Cardiac muscle cell (in vitro differentiated cells and primary cell): Measurements from ENCODE around the gene MED9. TPM values are rescaled to one million over a fixed set of nuclear protein-coding genes. Genes with fewer than 3 reads are reported as not detected.
"Not testable (repeated sequence)": the region's sequence is repeated elsewhere in the genome, so short reads cannot be mapped to it uniquely, and the experiment has no call there.

Source experiments
- DNase-seq, 2 donors: peaks; one replicate each; pipeline versions ENCODE4 v3.0.0 to v3.0.0-alpha.2; 2010 to 2017; ENCODE audit warnings: low read depth in 1 of 2, low spot score in 1 of 2
- H3K27ac ChIP-seq: fragments of 200-600 bp; sonication (generic); 2 replicates; pipeline ENCODE4 v1.5.1; 2016
- H3K27me3 ChIP-seq: fragments of 200-600 bp; sonication (generic); 2 replicates; pipeline ENCODE4 v1.6.0; 2016; ENCODE audit warnings: control low read depth
- H3K36me3 ChIP-seq: fragments of 200-600 bp; sonication (generic); 2 replicates; pipeline ENCODE4 v1.5.1; 2016; ENCODE audit warnings: control low read depth
- H3K4me1 ChIP-seq: fragments of 200-600 bp; sonication (generic); 2 replicates; pipeline ENCODE4 v1.8.1; 2017; ENCODE audit warnings: low read depth, mild to moderate bottlenecking, mixed run types
- H3K4me3 ChIP-seq: fragments of 200-600 bp; sonication (generic); 2 replicates; pipeline ENCODE4 v1.5.1; 2016; ENCODE audit warnings: mild to moderate bottlenecking
- H3K9me3 ChIP-seq: fragments of 200-600 bp; sonication (generic); 2 replicates; pipeline ENCODE4 v1.5.1; 2017; ENCODE audit warnings: low read depth, mild to moderate bottlenecking, control low read depth
- CTCF ChIP-seq: IDR thresholded peaks from 2 replicates; pipeline ENCODE4 v1.5.1; 2012; ENCODE audit warnings: low read depth, mild to moderate bottlenecking, low read length
- polyA plus RNA-seq: library from polyadenylated mRNA; unstranded; fragments of >200 nt; fragmentation: Nextera tagmentation; extraction: Ambion mirVana; gene quantifications from 2 replicates; pipeline ENCODE4 v1.2.1, GENCODE V29; 2016
- total RNA-seq: library from RNA; depleted of rRNA; stranded (reverse); fragments of >200 nt; gene quantifications from 2 replicates; pipeline ENCODE4 v1.2.3, GENCODE V29; 2016

MED9 gene
- total and polyA plus RNA-seq, 2 experiments from 2014 or later: 27.9 to 38.2 TPM

DNA sequence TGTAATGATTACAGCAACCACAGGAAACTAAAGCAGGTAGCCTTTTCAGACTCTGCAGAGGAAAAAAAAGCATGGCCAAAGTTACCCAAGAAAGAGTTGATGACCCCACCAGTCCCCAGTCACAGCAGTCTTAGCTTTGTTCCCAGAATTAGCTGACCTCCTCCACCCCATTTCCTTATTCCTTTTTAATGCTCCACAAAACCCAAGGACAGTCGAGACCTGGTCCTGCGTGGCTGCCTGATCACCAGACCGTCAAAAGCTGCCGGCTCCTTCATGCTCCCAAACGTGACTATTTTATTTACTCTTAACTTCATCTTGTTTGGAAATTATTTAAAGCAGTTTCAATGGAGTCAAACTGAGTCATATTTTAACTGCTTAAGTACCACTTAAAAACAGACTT, 28.7 kb upstream of the MED9 start:
- Histone ChIP-seq H3K4me1 (no peaks in the 10 kb centered on the region), H3K27ac (no peak overlapping the region), H3K9me3 (no peaks in the 10 kb centered on the region), H3K27me3 (no peaks in the 10 kb centered on the region), H3K4me3 (no peak overlapping the region), H3K36me3 (no peaks in the 10 kb centered on the region)
- no peak for TF ChIP-seq CTCF
- DNase-seq: no peak

DNA sequence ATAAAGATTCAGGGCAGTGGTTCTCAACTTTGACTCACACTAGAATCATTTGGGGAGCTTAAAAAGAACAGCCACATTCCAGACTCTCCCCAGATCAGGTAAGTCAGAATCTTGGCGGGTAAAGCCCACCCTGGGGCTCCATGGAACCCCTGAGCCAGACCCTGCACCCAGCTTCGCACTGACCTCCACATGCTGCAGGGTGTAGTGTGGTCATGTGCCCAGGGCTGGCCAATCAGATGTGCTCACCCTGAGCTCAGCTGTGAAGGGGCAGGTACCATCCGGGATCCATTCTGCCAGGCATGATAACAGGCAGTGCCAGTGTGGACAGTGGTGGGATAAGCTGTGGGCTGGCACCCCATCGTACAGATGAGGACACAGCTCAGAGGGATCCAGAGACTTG, 28.1 kb upstream of the MED9 start:
- H3K27ac ChIP-seq: no peak overlapping the region
- TF ChIP-seq CTCF: no peak
- no peak for DNase-seq
- no peaks in the 10 kb centered on the region for H3K27me3 ChIP-seq
- H3K36me3 ChIP-seq: no peaks in the 10 kb centered on the region
- H3K4me1 ChIP-seq: no peaks in the 10 kb centered on the region
- no peak overlapping the region for H3K4me3 ChIP-seq
- no peaks in the 10 kb centered on the region for H3K9me3 ChIP-seq

DNA sequence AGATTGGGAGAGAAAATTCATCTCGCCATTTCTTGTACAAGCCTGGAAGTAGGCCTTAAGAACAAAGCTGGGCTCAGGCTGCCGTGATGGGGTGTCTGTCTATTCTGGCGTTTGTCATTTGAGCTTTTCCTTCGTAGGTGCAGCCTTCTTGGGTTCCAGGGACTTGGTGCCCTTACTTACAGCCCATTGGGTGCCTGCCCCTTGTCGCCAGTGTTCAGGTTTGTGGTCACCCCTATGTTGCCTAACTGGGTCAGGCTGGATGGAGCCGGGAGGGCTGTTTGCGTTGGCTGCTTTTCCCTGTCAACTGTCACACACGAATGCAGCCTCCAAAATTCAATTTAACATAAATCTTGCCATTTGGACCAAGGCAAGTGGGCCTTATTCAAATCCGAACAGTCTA, 23.7 kb upstream of the MED9 start:
- Histone ChIP-seq H3K4me3 (no peak overlapping the region), H3K4me1 (no peaks in the 10 kb centered on the region), H3K9me3 (no peaks in the 10 kb centered on the region), H3K36me3 (no peaks in the 10 kb centered on the region), H3K27me3 (no peaks in the 10 kb centered on the region), H3K27ac (no peak overlapping the region)
- no peak for TF ChIP-seq CTCF
- DNase-seq: no peak

GRCh38 chr17:17454276-17454675, 22.5 kb upstream of the MED9 start:
- DNase-seq: no peak
- Histone ChIP-seq H3K4me3 (no peak overlapping the region), H3K9me3 (no peaks in the 10 kb centered on the region), H3K4me1 (no peaks in the 10 kb centered on the region), H3K27ac (no peak overlapping the region), H3K27me3 (no peaks in the 10 kb centered on the region), H3K36me3 (no peaks in the 10 kb centered on the region)
- TF ChIP-seq CTCF: no peak

DNA sequence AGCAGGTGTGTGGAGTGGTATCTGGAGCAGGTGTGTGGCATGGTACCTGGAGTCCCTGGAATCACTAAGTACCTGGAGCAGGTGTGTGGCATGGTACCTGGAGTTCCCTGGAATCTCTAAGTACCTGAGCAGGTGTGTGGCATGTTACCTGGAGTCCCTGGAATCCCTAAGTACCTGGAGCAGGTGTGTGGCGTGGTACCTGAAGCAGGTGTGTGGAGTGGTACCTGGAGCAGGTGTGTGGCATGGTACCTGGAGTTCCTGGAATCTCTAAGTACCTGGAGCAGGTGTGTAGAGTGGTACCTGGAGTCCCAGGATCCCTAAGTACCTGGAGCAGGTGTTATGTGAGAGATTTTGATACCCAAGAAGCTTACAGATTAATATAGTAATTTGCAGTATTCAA, 22.1 kb upstream of the MED9 start:
- not testable (repeated sequence) for H3K36me3 ChIP-seq, DNase-seq, H3K27me3 ChIP-seq, H3K4me1 ChIP-seq, H3K4me3 ChIP-seq, H3K27ac ChIP-seq, H3K9me3 ChIP-seq

GRCh38 chr17:17455173-17455572, 21.6 kb upstream of the MED9 start:
- TF ChIP-seq CTCF: no peak
- DNase-seq: no peak
- no peak overlapping the region for H3K27ac ChIP-seq
- no peaks in the 10 kb centered on the region for H3K36me3 ChIP-seq
- no peak overlapping the region for H3K4me3 ChIP-seq
- H3K27me3 ChIP-seq: no peaks in the 10 kb centered on the region
- H3K9me3 ChIP-seq: no peaks in the 10 kb centered on the region
- H3K4me1 ChIP-seq: no peaks in the 10 kb centered on the region
